Fibroblast of the conjunctiva (primary cell): ENCODE measurements around the gene DYSF.
"Not testable (repeated sequence)": the region's sequence is repeated elsewhere in the genome, so short reads cannot be mapped to it uniquely, and the experiment has no call there.

Experiments used
- DNase-seq: peaks from one replicate; pipeline ENCODE4 v3.0.0-alpha.2; 2010; ENCODE audit warnings: low read depth

The DYSF gene

DNA sequence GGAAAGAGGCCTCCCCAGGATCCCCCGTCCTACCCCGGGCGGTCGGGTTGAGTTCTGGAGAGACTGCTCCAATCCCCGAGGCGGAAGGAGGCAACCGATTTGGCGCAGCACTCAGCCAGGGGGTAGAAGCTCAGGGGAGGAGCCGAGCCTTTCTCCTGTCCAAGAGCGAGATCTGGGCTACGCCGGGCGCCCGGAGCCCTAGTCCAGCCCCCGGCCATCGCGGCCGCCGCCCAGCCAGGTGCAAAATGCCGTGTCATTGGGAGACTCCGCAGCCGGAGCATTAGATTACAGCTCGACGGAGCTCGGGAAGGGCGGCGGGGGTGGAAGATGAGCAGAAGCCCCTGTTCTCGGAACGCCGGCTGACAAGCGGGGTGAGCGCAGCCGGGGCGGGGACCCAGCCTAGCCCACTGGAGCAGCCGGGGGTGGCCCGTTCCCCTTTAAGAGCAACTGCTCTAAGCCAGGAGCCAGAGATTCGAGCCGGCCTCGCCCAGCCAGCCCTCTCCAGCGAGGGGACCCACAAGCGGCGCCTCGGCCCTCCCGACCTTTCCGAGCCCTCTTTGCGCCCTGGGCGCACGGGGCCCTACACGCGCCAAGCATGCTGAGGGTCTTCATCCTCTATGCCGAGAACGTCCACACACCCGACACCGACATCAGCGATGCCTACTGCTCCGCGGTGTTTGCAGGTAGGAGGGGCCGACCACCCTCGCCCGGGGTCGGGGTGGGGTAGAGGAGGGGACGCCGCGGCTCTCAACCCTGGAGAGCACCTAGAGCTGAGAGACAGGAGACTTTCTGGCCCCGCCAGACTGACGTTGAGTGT is at the start of gene DYSF:
TSS of gene DYSF (plus strand) at position 158 of the 817 bp plus-strand sequence.
- no peak for DNase-seq

DNA sequence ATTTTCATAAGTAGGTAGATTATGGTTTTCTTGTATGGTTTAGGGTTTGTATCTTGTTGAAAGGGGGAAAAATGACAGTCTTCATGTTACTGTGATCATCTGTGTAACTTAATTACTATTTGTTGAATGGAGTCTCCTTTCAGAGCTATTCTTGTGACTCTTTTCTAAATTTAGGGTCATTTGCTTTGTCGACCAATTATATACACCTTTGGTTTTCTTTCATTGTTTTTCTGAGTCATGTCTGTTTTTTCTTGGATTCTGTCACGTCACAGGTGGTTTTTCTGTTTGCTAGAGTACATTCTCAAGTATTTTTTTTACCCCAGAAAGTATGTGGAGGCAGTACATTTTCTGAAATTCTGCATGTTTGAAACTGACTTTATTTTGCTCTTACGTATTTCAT is 43.8 kb upstream of the DYSF start:
- no peak for DNase-seq

DNA sequence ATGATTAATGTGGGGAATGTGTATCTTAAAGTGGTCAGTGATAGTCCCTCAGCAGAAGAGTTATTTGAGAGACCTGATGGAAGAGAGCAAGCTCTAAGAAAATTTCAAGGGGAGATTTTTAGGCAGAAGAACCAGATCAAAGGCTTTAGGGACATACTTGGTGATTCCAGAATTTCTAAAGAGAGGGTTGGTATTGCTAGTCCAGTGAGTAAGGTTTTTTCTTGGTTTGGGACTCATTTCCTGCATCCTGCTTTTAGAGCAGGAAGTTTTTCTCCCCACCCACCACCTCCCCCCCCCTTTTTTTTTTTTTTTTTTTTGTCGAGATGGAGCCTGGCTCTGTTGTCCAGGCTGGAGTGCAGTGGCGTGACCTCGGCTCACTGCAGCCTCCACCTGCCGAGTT is 42.7 kb upstream of the DYSF start:
- no peak for DNase-seq

DNA sequence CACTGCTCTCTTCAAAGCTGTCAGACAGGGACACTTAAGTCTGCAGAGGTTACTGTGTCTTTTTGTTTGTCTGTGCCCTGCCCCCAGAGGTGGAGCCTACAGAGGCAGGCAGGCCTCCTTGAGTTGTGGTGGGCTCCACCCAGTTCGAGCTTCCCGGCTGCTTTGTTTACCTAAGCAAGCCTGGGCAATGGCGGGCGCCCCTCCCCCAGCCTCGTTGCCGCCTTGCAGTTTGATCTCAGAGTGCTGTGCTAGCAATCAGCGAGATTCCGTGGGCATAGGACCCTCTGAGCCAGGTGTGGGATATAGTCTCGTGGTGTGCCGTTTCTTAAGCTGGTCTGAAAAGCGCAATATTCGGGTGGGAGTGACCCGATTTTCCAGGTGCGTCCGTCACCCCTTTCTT is 36.5 kb upstream of the DYSF start:
- DNase-seq, result not testable (repeated sequence)

DNA sequence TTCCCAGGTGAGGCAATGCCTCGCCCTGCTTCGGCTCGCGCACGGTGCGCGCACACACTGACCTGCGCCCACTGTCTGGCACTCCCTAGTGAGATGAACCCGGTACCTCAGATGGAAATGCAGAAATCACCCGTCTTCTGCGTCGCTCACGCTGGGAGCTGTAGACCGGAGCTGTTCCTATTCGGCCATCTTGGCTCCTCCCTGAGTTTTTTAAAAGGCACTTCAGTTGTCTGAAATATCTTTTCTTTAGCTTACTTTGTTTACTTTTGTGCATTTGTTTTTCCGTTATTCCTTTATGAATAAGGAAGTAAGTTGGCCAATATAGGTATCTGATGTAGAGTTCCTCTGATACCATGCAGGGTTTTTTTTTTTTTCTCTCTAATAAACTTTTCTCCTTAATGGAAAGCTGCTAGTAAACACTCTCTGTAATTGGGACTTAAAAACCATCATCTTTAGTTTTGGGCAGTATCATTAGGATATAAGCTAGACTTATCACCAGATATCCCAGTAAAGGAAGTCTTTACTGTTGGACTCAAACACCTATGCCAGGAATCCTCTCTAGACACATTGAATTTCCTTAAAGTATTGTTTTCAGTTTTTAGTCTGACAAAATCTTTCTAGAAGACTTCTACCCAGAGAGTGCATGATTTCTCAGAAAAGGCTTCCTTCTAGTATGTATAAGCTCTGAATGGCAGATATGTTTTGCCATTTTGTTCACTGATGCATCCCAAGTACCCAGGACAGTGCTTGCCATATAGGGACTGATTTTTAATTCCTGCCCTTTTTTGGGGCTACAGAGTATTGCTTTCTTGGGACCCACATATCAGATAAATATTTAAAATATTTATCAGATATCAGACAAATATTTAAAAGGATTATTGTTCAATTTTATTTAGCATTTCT is 35.8 kb upstream of the DYSF start:
- DNase-seq, result no peak

DNA sequence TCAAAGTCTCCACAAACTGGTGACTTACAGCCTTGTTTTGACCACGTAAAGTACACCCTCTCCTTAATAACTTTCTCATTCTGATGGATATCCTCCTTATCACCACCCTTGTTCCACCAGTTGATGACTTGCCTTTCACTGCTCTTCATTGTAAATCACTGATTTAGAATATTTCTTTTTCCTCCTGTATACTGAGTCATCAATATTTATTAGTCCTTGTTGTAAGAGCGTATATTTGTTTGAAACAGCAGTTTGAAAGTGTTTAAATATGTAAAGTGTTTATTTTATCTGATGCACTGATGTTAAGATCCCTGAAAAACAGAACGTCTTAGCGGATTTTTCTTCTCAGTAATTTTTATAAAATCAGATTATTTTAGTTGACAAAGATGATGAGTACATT is 34.2 kb upstream of the DYSF start:
- no peak for DNase-seq

DNA sequence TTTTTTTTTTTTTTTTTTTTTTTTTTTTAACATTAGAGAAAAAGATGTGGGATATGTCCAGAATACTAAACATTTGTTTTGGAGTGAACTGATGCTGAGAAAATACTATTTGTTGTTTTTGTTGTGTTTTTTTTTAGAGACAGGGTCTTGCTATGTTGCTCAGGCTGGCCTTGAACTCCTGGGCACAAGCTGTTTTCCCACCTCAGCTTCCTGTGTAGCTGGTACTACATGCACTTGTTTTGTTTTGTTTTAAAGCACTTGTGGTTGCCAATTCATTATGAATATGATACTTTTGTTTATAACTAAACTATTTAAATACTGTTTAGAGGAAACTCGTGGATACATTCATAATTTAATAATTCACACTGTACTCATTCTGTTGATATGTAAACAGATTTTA is 33.4 kb upstream of the DYSF start:
- no peak for DNase-seq

DNA sequence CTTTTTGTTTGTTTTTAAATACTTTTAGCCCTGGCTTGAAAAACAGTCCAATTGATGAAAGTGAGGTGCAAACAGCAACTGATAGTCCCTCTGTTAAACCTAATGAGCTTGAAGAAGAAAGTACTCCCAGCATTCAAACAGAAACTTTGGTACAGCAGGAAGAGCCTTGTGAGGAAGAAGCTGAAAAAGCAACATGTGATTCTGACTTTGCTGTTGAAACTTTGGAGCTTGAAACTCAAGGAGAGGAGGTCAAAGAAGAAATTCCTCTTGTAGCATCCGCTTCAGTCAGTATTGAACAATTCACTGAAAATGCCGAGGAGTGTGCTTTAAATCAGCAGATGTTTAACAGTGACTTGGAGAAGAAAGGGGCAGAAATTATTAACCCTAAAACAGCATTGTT is 30.6 kb upstream of the DYSF start:
- no peak for DNase-seq

DNA sequence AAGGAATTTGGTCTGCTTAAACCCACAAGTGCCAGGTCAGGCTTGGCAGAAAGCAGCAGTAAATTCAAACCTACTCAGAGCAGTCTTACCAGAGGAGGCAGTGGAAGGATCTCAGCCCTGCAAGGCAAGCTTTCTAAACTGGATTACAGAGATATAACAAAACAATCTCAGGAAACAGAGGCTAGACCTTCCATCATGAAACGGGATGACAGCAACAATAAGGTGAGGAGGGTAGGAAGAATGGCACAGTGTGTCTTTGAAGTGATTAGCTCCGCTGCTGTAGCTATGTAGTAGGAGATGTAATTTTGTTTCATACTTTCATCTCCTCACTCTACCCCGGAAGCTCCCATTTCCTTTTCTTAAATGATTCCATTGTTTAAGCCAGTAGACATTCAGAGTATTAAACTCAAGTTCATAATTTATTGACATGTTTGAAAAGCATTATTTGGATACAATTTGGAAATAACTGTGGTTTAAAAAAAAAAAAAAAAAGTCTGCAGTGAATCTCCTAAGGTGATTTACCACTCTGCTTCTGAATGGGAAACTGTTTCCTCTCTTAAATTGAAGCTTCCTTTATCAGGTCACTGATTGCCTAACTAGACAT is 29.4 kb upstream of the DYSF start:
- DNase-seq, result no peak

DNA sequence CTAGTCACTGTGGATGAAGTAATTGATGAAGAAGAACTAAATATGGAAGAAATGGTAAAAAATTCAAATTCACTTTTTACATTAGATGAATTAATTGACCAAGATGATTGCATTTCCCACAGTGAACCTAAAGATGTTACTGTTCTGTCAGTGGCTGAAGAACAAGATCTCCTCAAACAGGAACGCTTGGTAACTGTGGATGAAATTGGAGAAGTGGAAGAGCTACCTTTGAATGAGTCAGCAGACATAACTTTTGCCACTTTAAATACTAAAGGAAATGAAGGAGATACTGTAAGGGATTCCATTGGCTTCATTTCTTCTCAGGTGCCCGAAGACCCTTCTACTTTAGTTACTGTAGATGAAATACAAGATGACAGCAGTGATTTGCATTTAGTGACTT is 26.6 kb upstream of the DYSF start:
- no peak for DNase-seq

DNA sequence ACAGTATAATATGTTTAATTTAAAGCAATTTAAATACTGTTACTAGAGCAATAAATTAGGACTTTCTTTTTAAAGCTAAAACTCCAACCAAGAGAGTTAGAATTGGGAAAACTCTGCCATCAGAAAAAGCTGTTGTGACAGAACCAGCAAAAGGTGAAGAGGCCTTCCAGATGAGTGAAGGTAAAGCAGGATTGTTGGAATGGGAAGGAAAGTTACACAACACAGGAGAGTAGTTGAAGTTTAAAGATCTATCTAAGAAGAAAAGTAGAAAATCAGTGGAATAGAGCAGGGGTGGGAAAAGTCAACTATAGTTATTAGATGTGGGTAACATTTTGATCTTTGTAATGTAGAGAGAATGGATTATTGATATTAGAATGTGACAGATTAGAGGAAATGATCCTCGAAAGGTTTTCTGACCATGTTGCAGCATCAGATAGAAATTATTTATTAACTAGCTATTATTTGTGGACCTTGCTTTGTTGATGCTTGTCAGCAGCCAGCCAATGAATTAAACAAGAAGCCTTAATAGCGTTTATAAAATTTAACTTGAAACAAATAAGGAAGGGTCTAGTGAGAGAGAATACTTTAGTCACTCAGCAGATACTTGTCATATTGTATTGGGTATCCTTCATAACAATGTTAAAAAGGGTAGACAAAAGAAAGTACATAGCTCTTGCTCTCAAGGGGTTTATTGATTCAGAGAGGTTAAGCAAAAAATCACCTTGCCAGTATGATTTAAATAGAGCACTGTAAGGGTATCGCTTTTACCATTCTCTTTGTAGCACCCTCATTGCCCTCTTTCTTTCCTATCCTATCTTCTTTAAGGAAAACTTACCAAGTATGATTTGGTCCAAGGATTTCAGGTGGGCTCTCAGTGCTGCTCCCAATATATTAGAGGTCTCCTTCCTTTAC is 24.6 kb upstream of the DYSF start:
- no peak for DNase-seq

DNA sequence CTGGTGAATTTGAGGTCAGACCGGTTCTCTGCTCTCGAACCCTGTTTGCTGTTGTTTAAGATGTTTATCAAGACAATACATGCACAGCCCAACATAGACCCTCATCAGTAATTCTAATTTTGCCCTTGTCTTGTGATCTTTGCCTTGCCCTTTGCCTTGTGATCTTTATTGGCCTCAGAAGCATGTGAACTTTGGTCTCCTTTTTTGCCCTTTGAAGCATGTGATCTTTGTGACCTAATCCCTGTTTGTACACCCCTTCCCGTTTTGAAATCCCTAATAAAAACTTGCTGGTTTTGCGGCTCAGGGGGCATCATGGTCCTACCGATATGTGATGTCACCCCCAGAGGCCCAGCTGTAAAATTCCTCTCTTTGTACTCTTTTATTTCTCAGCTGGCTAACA is 8.2 kb upstream of the DYSF start:
- not testable (repeated sequence) for DNase-seq

DNA sequence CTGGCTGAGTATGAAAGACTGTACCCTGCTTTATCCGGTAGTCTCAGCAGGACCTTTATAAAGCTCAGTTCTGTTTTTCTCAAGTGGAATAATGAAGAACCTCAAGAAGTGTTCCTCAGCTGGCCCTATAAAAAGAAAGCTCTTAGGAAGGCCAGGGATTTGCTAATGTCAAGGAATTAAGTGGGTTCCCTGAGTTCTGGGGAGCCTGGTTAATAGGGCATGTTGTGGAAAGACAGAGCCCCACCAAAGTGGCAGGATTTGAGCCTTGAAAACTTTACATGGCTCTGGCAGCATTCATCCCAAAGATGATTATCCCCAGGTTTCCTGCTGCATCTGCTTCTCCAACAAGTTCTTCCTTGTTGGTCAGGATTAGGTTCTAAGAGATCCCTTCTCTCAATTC is 6.9 kb upstream of the DYSF start:
- DNase-seq, result no peak

DNA sequence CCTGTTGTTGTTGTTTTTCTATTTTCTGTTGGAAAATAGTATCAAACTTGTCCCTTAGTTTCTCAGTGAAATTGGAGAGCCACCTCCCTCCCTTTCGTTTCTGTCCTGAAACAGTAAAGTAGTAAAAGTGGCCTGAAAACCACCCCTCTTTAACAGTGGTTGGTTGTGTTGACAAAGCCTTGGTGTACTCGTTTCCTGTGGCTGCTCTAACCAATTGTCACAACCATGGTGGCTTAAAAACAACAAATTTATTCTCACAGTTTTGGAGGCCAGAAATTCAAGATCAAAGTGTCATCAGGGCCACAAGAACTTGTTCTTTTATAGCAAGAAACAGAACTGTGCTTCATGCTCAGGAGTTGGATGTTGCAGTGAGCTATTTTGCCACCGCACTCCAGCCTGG is 4.0 kb upstream of the DYSF start:
- DNase-seq, result no peak

DNA sequence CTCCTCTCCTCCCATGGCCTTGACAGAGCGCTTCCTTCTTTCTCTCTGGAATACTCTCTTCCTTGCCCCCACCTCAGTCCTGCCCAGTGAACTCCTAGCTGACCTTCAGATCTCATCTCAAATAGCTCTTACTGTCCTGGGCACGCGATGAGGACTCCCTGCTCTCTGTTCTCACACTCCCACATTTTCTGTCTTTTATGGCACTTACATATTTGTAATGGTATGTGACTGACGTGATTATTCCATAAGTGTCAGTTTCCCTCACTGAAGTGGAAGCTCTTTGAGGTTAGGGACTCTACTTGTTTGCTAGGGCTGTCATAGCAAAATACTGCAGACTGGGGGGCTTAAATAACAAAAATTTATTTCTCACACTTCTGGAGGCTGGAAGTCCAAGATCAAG is 1.7 kb upstream of the DYSF start:
- DNase-seq, result no peak

DNA sequence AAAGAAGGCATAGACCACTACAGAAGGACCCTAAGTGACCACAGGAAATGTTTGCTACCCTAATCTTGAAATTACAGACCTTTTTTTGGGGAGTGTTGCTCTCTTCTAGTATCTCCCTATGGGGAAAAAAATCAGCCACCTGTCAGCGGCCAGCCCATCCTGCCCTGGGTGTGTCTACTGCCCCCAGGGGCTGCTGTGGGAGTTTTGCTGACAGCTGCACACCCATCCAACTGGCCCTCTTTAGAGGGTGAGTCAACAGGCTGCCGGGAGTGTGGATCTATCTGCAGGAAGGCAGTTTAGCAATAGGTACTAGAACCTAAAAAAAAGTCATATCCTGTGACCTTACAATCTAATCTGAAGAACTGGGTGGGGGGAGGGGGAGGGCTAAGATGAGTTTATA is 796 bp upstream of the DYSF start:
- no peak for DNase-seq

DNA sequence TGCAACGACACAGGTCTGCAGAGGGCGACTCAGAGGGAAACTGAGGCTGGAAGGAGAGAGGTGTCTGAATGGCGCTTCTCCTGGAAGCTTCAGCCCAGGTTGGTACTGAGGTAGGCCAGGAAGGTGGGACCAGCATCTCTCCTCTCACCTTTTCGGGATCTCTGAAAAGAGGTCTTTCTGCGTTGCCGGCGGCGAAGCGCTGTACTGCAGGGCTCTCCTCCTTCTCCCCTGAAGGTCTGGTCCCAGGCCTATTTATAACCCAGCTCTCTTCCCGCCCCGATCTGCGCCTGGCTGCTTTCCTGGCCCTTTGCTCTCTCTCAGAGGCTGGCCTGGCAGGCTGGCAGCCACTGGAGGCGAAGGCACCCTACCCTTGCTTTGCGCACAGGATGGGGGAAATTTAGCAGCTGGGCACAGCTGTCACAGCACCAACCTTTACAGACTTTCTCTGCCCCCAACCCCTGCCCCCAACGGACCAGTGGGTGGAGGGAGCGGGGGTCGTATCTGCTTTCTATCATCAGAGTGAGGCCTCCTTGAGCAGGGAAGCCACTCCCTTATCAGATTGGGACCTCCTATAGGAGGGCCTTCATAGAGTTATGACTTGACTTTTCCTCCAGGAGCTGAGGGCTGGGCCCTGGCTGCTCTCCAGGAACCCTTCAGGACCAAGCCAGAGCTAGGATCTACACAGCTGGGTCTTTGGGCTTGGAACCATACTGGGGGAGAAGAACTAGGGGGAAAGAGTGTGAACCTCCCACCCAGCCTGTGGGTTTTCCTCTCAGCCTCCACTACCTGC is 1.1 kb downstream of the DYSF start:
- no peak for DNase-seq

DNA sequence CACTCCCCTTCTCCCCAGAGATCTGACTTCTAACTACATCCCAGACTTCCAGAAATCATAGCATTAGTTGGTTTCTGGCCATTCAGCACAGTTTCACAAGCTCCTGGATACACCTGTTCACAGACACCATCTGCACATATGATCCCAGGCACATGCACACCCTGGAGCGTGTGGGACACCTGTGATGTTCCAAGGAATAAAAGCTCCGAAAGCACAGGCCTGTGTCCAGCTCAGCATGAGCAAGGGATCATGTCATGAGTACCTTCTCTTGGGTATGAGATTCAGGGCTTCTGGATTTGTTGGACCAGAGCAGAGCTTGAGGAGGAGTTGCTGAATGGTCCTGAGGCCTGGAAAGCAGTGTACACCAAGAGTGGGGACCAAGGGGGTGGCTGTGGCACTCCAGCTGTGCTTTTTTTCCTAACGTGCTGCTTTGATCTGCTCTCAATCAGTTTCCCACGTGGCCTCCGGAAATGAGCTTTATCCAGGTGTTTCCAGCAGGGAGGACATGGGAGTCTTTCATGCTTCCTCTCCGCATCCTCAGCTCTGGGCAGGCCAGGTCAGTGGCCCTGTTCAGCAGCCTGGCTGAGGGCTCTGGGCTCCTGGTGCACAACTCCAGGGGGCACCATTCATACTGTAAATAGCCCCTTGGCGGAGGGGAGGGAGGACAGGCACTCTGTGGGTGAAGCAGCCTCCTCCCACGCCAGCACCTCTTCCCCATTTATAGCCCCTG is 1.8 kb downstream of the DYSF start:
- DNase-seq, result no peak

DNA sequence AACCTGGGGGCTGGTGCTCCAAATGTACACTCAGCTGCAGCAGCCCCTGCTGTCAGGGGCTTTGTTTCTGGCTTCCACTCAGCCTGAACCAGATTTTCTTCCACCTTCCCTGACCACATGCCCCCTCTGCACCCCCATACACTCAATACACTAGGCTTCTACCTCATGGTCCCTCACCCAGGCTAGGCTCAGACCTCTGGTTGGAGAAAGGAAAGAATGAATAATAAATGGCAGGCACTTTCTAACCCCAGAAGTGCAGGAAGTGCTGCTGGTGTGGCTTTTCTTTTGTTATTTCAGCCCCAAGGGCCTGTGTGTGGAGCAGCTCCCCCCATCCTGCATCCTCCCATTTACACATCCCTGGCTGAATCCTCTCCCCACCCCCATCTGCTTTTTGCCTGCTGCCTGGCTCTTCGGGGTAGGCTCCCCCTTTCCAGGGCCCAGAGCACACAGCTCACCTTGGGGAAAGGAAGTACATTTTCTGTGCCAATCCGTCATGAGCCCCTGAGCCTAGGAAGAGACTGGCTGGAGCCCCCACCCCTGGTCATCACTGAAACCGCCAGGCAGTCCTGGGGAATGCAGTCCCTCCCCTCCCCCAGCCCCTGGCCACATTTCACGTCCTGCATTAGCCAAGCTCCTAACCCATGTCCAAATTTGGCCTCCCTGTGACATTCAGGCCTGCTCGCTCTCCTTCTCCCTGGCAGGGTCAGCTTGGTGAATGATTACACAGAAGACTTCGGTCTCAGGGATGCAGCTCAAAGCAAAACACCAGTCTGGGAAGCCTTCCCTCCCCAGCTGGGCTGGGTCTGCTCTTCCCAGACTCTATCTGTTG is 2.6 kb downstream of the DYSF start:
- DNase-seq, result no peak
